GDM1 (cell line): Measurements from ENCODE around the gene ZNF516.

Experiments used
- DNase-seq: peaks from one replicate; lab custom pipeline; 2025; lab: John Stamatoyannopoulos, UW

The ZNF516 gene

DNA sequence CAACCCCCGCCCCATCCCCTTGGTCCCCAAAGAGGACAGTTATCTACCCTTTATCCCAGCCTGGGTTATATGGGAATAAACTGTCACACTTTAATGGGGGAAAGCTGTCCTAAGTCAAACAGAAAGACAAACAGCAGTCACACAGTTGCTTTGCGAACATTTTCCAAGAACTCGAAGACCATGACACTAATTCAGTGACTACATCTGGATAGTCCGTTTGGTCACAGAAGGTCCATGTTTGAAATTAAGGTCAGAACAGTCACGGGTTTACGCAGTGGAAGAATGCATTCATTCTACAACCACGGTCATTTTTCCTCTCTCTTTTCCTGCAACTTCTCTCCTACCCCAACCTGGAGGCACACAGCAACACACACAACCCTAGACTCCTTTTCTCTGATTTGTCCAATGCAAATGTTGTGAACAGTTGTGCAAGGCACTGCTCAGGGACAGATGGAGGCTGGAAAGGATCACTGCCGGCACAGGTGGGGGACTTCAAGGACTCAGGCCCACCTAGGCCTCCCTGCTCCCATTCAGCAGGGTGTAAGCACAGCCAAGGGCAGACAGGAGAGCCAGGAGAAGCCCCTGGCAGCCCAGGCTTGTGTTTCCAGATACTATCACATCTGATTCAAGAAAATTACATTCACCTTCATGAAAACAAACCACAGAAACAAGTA lies 39.9 kb downstream of the ZNF516 start:
- no peak for DNase-seq

DNA sequence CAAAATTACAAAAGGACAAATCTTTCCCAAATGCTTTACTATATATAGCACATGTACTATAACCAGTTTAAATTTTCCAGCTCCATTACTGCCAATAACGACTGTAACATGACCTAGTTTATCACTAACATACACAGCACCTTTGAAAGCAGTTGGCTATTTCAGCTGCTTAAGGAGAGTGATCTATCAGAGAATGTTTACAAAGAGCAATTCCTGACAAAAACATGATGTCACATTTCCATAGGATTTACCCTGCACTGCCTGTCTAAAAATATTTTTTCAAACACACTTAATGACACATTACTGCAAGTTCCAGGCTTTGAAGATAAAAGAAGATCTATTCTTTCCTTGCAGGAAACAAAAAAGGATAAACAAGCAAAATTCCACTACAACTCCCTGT lies 40.6 kb downstream of the ZNF516 start:
- DNase-seq = no peak

DNA sequence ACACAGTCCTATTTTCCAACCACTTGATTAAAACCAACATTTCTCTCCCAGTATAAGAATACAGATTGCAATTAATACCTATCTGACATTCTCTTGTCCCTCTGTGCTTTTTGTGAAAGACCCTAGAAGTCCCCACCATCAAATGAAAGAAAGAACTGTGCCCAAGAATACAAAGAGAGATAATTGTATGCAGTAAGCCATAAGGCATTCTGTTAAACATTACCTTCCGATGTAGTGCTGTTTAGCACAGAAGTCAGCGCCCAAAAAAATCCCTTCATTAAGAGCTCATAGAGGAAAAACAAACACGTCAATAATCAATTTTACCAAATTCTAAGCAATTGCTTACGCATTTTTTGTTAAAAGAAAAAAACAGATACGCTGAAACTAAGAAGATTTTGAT lies 41.1 kb downstream of the ZNF516 start:
- no peak for DNase-seq

DNA sequence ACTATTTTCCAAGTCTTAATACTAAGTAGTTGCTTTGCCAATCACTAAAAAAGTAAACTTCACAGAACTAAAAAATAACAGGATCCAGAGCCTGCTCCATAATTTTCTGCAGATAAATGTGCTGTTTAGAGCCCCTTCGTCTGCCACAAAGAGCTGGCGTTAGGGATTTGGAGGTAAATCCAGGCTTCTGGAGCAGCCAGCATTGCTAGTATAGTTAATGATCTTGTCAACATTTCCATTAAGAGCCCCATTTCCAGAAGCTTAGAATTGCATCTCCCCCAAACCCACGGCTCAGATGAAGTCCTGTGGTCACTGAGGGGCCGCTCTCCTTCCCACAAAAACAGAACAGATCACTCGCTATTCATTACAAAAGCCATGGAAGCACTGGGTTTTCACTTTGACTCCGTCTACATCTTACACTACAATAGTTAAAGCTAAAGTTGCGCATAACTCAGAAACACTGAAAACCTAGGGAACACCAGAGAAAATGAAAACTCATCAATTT lies 41.9 kb downstream of the ZNF516 start:
- DNase-seq = no peak

DNA sequence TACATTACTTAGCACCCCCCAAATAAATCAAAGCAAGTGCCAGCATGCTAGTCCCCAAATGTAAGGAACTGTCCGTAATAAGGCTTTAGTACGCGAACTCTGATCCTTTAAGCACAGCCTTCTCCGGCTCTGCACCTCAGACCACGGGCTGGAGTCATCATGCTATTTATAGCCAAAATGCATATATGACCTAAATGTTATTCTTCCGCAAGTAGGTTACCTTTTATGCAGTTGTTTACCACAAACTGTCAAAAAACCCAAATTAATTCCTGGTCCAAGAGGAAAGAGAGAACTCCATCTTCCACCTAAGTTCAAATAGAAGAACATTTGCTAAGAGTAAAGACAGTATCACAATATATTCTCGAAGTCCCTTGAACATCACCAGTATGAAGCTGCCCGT lies 42.7 kb downstream of the ZNF516 start:
- no peak for DNase-seq

DNA sequence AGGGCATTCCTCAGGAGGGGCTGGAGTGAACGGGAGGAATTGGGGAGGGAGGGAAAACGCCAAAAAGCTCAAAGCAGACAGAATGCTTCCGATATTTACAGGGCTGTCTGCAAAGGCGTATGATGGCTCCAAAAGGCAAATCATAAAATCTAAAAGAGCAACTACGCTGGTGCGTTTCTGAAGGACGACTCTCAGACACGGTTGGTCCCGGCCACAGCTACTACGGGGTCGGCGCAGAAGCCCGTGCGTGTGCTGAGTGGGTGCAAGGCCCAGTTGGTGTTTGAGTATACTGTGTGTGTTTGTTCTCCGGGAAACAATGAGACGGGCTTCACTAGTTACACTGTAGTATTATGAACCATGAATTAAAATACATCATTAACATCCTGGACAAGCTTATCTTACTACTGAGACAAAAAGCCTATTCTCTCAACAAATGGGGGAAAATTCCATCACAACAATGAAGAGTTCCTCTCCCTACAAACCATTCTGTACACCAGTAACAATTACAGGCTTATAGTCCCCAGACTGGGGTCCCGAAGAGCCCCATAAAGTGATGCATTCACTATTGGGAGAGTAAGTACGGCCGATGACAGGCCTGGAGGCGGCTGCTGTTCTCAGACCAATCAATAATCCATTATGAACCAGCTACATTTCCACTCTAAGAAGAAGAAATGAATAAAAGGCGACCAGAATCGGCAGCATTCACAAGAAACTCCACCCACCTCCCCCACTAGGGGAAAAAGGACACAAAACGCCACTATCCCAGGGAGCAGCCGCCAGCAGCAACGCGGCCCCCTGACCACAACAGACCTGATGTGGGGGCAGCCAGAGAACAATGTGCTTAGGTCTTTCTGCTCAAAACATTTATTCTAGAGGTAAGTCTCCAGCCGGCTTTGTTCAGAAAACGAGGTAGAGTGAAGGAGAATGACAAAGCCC lies 43.4 kb downstream of the ZNF516 start:
- DNase-seq = no peak

DNA sequence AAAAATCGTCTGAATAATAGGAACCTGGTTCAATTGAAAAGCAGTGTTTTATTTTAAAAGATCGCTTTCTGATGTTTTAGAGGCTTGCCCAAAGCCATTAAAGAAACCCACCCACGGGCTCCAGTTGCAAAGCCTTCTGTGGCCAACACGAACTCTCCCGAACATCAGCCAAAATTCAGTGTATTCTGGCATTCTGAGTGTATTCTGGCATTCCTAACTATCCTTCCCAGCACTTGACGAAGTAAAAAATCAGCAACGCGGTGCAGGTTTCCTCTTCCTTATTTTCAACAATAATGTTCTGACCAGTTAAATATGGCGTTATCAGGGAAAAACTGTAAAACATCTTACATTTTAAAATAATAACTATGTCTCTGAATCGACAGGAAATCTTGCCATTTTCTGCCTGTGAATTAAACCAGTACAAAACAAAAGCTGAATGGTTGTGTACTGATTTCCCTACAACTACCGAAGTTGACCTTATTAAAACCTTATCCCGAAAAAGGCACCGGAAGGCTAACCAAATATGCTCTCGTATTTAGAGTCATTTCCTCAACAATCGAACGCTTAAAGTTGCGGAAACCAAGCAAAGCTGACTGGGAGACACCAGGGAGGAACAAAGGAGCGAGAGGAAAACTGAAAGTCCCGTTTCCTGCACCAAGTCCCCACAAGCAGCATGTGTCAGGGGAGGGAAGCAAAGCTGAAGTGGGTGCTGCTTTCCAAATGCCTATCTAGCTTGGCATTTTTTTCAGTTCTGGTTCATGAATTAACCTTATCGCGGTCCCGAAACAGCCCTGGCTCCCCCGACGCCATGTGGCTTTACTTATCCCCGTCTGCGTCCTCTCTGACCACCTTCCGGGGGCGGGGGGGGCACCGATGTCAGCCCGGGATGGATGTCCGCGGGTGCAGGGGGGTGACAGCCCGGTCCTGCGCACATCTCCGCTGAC lies 44.3 kb downstream of the ZNF516 start:
- no peak for DNase-seq

DNA sequence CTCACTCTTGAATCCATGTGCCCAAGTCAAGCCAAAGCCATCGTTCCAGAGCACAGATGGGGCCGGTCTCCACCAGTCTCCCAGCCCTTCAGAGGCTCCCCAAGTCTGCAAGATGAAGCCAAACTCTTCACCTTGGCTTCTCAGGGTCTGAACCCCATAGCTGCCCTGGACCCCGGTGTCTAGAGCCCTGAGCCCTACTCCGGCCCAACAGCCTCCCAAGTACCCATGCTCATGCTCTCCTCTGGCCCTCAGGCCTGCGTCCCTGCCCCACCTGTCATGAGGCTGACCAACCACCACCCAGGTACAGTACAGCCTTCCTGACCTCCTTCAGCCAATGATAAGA lies 46.0 kb downstream of the ZNF516 start:
- no peak for DNase-seq

DNA sequence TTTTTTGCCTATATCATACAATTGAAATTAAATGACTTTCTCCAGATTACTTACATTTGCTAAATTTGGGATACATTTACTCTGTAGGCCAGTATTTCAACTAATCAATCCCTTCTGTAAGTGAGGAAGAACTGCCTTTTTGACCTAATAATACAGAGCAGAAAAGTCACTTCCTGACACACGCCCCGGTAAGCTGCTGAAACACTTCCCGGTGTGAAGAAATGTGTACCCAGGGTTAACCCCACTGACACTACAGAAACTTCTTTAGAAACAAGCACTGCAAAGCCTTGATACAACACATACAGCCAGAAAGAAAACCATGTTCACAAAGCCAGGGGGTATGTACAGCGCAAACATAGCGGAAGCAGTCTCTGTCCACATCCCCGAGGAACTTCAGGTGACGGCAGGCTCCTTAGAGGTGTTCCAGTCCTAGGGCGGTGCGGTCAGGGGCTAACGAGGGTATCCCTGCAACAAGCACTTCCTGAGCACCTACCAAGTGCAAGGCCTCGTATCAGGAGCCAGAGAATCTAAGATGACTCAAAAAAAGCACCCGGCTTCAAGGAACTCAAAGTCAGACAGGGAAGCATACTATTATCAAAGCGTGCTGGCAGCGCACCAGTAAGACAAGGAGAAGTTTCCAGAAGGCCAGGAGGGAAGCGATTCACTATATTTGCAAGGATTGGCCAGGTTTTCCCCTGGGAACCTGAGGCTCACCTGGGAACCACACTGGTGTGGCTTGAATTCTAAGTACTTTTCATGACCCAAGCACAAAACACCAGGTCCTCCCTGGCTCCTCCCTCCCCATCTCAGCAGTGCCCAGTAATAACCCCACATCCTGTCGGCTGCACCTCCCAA lies 46.6 kb downstream of the ZNF516 start:
- DNase-seq = no peak

DNA sequence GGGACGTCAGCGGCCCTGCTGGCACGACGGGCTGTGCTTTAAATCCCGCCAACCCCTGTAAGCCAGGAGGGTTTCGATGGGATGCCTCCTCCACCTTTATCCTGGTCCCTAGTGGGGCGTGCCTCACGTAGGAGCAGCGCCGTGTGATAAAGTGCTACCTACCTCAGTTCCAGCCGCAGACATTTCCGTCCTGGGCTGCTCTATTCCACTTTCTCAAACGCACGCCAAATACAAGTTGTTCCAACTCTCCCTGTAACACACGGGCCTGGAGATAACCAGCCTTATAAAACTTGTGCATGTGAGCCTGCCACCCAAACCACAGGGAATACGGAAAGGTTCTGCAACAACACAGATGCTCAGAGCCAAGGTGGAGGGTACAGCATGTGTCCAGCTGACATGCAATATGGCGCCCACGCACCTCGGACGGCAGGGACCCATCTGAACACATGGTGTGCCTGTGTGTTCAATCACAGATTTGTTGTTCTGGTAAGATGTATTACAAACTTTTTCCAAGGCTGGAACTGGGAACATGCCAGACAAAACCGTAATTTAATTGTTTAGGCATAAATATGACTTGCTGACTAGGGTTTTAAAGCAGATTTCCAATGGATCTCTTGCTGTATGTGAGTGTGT lies 47.7 kb downstream of the ZNF516 start:
- no peak for DNase-seq

DNA sequence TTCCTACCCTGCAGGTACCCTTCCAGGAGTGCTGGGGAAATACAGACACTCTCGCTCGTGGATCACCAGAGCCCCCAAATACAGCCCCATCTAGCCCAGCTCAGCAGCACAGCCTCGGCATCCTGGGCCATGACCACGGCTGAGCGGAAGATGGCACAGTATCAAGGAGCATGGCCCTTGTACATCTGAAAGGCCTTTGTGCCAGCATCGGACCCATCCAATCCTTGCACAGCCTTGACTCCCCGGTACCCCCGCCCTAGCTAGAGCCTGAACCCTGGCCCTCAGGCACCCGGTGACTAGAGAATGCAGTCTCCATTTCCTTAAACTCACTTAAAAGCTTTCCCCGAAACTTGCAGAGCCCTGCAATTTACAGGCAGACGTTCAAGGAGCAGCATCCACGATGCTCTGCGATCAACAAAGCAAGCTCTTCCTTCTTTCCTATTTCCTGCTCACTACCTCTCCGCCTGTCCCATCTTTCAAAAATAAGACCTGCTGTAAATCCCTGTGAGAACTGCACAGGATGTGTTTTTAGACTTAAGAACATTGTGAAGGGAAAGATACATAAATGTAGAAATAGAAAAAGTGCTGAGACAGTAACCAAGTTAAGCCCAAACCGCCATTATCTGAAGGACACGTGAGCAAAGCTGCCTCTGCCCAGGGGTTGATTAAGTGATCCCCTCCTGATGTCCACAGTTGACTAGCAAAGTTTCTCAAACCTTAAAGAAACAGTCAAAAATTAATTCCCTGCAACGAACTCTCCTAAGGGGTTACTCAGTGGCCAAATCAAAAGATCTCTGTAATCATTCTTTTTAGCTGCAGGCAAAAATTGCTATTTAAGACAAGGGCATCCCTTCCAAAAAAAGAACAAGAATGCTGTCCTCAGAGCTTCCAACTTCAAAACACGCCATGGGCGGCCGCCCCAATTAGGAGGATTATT lies 48.5 kb downstream of the ZNF516 start:
- no peak for DNase-seq

DNA sequence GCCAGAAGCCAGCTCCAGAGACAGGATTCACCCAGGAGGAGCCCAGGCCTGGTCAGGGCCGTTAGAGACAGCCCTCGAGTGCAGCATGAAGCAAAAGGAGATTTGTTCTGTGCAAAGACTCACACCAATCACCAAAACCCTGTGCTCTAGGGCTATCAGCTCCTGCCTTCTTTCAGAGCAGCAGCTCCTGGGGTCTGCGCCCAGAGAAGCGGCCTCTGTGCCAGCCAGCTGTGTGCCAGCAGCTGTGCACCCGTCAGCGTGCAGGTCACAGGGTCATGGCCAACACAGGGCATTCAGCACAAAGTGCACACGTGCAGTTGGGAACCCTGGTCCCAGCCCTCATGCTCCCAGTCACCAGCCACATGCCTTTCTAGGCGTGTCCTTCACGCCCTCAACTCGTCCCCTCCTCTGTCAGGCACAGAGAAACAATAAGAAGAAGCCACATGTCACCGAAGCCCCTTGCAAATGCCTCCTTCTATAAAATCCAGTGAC lies 49.3 kb downstream of the ZNF516 start:
- no peak for DNase-seq

DNA sequence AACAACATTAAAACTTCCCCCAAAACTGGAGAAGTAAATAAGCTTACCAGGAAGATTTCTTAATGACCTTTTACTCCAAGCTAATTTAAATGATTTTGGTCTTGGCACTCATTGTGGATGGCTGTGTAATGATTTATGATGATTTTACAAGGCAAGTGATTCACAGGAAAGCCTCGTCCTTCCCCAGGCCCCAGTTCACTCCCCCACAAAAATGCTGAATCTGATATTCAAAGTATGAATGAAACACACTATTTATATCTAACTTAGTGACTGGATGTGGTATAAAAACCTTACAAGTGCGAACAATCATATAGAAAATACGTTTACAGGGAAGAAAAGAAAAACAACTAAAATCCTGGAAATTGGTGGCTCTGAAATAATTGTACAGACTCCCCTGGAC lies 49.8 kb downstream of the ZNF516 start:
- DNase-seq = no peak

DNA sequence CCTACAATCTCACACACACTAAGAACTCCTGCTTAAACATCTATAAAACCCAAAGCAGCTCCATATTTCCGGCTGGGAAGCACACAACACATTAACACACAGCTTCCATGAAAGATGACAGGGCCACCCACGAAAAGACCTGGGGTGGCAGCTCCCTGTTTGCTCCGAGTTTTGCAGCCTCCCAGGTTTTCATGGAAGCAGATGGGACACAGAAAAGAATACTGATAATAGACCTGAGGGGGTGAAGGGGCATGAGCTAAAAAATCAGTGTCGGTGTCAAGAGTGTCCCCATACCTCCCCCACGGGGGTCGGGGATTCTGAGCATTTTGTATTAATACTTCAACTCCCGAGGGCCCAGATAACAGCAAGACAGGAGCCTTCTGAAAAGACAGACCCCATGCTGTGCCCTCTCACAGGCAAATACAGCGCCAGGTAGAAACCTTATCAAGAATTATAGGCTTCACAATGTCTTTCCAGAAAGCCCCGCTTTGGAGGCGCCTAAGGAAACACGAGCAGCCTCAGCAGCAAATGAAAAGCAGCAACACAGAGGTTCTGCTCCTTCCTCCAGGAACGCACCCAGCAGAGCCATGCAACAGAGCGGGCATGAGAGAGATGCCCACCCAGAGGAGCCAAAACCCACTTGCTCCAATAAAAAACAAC lies 50.5 kb downstream of the ZNF516 start:
- no peak for DNase-seq

DNA sequence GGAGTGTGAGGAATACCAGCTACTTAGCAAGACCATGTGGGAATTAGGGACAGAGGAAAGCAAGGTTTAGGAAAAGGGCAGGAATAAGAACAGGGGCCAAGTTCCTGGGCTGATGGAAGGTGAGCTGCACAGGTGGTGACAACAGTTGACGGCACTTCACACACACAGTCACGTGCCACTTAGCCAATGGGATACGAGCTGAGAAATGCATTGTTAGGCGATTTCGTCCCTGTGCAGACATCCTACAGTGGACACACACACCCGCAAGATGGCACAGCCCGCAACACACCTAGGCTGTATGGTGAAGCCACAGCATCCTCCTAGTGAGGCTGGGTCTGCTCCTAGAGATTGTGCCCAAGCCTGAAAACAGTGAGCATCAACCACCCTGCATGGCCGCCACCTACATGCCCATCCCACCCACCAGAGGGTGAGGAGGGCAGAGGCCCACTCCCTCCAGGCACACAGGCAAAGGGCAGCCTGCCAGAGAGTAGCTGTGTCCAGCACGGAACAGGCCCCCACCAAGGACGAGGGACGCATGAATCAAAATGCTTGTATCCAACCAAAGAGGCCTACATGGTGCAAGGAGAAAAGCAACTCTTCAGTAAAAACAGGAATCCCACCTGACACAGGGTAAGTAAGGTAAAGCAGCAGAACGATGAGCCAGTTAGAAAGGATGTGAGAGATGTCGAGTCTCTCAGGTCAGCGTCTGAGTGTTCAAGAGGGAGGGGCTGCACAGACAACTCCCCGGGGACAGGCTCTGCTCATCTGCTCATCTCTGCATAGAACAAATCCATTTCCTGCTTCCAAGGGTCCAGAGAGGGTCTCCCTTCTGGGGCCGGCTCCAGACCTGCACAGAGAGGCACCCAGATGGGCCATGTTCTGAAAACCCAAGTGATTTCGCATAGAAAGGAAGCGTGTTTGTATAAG lies 51.3 kb downstream of the ZNF516 start:
- no peak for DNase-seq

DNA sequence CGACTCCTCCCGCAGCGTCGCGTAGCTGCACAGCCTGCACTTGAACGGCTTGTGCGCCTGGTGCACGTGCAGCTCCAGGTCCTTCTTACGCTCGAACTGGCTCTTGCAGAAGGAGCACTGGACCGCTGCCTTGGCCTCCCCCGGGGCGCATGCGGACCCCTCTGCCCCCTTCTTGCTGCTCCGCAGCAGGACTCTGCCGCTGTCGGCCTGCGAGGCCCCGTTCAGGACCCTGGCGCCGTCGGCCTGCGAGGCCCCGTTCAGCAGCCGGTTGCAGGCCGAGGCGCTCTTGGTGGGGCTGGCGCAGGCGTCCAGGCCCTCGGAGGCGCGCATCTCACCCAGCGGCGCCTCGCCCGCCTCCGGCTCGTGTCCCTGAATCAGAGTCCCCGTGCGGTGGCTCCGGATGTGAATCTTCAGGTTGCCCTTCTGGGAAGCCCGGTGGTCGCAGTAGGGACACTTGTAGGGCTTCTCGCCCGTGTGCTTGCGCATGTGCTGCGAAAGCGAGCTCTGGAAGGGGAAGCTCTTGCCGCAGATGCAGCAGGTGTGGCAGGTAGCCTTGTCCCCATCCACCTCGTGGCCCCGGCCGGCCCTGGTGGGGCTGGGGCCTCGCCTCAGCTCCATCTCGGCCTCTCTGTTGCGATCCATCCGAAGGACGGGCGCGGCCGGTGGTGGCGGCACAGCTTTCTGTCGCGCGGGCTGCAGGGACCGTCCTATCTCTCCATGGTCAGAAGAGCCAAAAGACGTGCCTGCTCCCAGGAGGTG lies 52.5 kb downstream of the ZNF516 start:
- no peak for DNase-seq
